Measurements from ENCODE around the gene PLCB3.

PLCB3 gene

DNA sequence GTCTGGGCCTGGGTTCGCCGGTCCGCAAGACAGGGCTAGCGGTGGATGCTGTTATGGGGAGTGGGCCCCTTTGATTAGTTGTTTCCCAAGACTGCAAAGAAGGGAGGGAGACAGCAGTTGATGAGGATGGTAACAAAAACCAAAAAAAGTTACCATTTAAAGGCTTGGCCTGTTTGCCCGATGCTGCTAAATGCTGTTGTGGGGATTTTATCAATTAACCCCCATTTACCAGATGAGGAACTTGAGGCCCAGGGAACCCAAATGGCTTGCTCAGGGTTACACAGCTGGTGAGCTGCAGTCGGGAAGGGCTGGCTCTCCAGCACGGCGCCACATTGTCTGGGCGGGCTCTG lies 28.7 kb upstream of the PLCB3 start:
- TF ChIP-seq, protein P1, sequence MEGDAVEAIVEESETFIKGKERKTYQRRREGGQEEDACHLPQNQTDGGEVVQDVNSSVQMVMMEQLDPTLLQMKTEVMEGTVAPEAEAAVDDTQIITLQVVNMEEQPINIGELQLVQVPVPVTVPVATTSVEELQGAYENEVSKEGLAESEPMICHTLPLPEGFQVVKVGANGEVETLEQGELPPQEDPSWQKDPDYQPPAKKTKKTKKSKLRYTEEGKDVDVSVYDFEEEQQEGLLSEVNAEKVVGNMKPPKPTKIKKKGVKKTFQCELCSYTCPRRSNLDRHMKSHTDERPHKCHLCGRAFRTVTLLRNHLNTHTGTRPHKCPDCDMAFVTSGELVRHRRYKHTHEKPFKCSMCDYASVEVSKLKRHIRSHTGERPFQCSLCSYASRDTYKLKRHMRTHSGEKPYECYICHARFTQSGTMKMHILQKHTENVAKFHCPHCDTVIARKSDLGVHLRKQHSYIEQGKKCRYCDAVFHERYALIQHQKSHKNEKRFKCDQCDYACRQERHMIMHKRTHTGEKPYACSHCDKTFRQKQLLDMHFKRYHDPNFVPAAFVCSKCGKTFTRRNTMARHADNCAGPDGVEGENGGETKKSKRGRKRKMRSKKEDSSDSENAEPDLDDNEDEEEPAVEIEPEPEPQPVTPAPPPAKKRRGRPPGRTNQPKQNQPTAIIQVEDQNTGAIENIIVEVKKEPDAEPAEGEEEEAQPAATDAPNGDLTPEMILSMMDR (IDR thresholded peaks at IDR 0.05; ENCODE audit: extremely low read depth, missing control alignments), result no peak
- no peak for DNase-seq (ENCODE audit: low spot score)

DNA sequence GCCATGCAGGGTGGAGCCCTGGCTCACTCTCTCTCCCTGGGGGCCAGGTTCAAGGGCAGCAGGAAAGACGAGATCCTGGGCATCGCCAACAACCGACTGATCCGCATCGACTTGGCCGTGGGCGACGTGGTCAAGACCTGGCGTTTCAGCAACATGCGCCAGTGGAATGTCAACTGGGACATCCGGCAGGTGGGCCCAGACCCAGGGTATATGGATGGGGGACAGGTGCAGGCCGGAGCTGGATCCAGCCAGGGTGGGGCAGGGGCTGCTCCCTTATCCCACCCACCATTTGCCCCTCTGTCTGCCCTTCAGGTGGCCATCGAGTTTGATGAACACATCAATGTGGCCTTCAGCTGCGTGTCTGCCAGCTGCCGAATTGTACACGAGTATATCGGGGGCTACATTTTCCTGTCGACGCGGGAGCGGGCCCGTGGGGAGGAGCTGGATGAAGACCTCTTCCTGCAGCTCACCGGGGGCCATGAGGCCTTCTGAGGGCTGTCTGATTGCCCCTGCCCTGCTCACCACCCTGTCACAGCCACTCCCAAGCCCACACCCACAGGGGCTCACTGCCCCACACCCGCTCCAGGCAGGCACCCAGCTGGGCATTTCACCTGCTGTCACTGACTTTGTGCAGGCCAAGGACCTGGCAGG lies 28.2 kb upstream of the PLCB3 start:
- no peak for DNase-seq (ENCODE audit: low spot score)
- TF ChIP-seq, protein P1 (IDR thresholded peaks at IDR 0.05; ENCODE audit: extremely low read depth, missing control alignments), result no peak

DNA sequence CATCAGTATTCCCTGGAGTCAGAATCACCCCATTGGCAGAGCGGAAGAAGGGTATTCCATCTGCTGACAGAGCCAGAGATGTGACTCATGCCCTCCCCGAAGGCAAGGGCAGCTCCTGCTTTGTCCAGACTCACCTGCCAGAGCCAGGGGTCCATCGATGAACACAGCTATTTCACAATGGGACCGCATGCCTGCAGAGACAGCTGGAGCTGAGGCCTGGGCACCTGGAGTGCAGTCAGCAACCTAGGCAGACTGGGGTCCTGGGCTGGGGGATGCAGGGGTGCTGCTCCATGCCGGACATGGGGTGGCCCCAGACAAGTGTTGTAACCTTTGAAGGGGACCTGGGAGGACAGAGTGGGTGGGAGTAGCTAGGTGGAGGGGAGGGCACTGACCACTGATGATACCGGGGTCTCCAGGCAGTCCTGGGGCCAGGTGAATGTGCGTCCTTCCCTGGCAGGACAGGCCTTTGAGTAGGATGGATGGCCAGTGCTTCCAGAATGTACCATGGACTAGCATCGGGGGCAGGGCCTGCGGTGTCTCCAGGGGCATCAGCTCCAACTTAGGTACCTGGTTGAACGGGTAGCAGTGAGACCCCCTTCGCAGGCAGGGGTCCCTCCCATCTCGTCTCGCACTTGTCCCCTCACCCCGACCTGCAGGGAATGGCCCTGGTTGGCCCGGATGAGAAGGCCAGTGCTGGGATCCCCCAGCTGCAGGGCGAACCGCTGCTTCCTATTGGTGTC lies 27.0 kb upstream of the PLCB3 start:
- TF ChIP-seq, protein P1 (IDR thresholded peaks at IDR 0.05; ENCODE audit: extremely low read depth, missing control alignments), result no peak
- DNase-seq (ENCODE audit: low spot score), result no peak

DNA sequence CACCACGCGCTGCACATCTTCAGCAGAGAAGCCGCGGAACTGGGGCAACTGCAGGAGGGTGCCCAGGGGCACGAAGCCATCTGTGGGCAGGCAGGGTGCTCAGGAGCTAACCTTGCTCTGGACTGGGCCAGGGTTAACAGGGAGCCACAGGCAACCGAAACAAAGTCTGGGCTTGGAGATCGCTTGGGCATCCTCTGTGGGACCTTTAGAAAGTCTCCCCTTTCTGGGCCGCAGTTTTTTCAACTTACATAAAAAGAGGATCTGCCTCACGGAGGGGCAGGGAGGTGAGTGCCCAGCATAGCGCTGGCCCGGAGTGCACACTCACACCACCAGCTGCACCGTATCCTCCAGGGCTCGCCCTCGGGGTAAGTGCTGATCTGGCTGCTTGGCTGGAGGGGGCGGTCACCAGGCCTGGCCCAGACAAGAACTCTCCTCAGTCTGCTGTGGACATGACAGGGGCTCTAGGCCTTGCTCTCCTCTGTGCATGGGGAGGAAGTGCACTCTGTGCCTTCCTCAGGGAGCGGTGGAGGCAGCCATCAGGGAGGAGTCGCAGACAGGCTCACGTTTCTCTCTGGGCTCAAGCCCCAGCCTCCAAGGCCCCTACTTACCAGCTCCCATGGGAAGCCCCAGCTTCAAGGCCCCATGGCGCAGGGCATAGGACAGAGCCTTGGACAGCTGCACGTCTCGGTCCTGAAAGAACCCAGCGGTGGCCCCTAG lies 26.3 kb upstream of the PLCB3 start:
- no peak for DNase-seq (ENCODE audit: low spot score)
- TF ChIP-seq, protein P1 (IDR thresholded peaks at IDR 0.05; ENCODE audit: extremely low read depth, missing control alignments), result no peak

DNA sequence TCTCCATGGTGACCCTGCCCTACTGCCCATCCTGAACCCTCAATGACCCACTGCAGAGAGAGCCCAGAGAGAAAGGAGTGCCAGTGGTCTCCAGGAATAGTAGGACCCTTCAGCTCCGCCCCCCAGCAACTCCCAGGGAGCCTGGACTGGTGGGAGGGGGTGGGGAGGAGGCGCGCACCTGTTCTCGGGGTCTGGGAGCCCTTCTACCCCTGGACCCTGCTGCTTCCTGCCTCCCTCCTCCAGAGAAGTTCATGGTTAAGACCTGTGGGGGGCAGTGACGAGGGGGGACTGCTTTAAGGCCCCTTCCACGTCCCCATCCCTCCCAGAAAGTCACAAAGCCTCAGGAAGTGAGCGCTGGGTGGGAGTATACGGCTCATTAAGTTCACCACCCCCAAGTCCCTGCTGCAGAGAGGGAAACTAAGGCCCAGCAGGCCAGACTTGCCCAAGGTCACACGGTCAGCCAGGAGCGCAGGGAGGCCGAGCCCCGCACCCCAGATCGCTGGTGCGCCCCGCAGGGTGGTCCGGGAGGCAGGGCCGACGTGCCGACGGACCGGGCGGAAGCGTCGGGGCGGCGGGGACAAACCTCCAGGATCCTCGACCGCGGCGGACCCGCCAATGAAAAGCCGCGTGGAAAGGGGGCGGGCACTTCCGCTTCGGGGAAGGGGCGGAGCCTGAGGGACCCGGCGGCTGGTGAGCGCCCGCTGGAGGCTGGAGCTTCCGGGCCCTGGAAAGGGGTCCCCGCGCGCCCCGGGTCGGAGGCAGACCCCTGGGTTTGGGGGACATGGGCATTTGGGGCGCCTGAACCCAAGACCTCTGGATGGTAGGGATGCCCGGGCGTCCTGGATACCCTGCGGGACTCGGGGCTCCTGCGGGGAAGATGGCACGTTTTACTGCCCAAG lies 25.5 kb upstream of the PLCB3 start, which contains the start of the genes NUDT22 and TRPT1:
NUDT22 (plus strand) TSS at position 667 of the 899 bp plus-strand sequence. CDS start 379 bp downstream, outside the sequence.
TRPT1 (minus strand) TSS at position 579 of the 899 bp plus-strand sequence; CDS start at position 253, 326 bp downstream.
- peak; percentile 95 for DNase-seq (ENCODE audit: low spot score)

DNA sequence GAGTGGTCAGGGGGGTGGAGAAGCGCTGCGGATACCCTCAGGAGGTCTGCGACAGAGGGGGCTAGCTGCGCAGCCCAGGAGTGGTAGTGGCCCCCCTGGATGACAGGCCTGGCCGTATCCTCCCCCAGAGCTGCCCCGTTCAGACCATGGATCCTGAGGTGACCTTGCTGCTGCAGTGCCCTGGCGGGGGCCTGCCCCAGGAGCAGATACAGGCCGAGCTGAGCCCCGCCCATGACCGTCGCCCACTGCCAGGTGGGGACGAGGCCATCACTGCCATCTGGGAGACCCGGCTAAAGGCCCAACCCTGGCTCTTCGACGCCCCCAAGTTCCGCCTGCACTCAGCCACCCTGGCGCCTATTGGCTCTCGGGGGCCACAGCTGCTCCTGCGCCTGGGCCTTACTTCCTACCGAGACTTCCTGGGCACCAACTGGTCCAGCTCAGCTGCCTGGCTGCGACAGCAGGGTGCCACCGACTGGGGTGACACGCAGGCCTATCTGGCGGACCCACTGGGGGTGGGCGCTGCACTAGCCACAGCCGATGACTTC lies 24.8 kb upstream of the PLCB3 start:
- TF ChIP-seq, protein P1 (IDR thresholded peaks at IDR 0.05; ENCODE audit: extremely low read depth, missing control alignments), result no peak

More for the DNA sequence above, 25.5 kb upstream of the PLCB3 start, which contains the start of the genes NUDT22 and TRPT1:
- TF ChIP-seq, protein P1 (IDR thresholded peaks at IDR 0.05; ENCODE audit: extremely low read depth, missing control alignments), result no peak

More for the DNA sequence above, 24.8 kb upstream of the PLCB3 start:
- peak; percentile 86 for DNase-seq (ENCODE audit: low spot score)

Data from GM20000 (cell line).